ENCODE results near the gene ANKRD1. TPM values are rescaled to one million over a fixed set of nuclear protein-coding genes. Genes with fewer than 3 reads are reported as not detected.

Gene ANKRD1
- total and polyA plus RNA-seq, 2 donors (not counting 1 experiment from before 2014, with no cell fraction given) = under 0.01 to 13.1 TPM

DNA sequence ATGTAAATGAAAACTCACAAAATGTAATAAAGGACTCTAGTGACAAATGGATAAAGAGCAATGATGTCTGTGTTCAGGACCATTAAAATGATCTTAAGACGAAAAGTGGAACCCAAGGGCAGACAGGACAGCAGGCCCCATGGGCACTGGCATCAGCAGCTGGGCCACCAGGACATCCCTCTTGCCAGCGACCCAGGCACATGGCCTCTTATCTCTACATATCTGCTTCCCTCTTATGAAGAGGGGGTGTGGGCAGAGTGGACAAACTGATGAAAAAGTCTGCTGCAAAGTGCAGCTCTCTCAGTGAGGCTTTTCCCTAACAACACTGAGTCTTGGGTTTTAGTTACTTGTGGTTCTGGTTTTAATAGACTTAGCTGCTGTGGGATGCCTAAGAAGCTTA is 44.8 kb upstream of the ANKRD1 start:
- no peak for DNase-seq (ENCODE audit: low read depth in 2 of 2)
- Histone ChIP-seq H3K4me3 (replicated peaks in 1 of 4; ENCODE audit: control extremely low read depth in 1 of 4, insufficient read depth in 1 of 4, low read depth in 3 of 4, low read length in 4 of 4) (no peak overlapping the region), H2AFZ (ENCODE audit: low read length) (no peak overlapping the region), H3K9ac (ENCODE audit: insufficient read depth, low read length) (no peak overlapping the region), H4K20me1 (ENCODE audit: control insufficient read depth, extremely low read depth, insufficient read depth, low read length) (no peaks in the 10 kb centered on the region), H3K9me3 (ENCODE audit: control insufficient read depth, insufficient read depth, low read depth, low read length) (no peaks in the 10 kb centered on the region), H3K4me2 (ENCODE audit: extremely low read depth, insufficient read depth, low read length) (no peak overlapping the region), H3K27ac (ENCODE audit: insufficient read depth, low read length) (no peak overlapping the region), H3K4me1 (ENCODE audit: control insufficient read depth, extremely low read depth, insufficient read depth, low read length) (peaks cover 5% of the 10 kb centered on the region), H3K36me3 (ENCODE audit: control insufficient read depth, insufficient read depth, low read length) (no peaks in the 10 kb centered on the region), H3K79me2 (ENCODE audit: control insufficient read depth, insufficient read depth, low read length) (no peaks in the 10 kb centered on the region), H3K27me3 (ENCODE audit: control insufficient read depth, insufficient read depth, low read length) (no peaks in the 10 kb centered on the region)
- no peak for TF ChIP-seq EZH2 (IDR thresholded peaks at IDR 0.05; ENCODE audit: low read length, missing control alignments)
- TF ChIP-seq, protein P1, sequence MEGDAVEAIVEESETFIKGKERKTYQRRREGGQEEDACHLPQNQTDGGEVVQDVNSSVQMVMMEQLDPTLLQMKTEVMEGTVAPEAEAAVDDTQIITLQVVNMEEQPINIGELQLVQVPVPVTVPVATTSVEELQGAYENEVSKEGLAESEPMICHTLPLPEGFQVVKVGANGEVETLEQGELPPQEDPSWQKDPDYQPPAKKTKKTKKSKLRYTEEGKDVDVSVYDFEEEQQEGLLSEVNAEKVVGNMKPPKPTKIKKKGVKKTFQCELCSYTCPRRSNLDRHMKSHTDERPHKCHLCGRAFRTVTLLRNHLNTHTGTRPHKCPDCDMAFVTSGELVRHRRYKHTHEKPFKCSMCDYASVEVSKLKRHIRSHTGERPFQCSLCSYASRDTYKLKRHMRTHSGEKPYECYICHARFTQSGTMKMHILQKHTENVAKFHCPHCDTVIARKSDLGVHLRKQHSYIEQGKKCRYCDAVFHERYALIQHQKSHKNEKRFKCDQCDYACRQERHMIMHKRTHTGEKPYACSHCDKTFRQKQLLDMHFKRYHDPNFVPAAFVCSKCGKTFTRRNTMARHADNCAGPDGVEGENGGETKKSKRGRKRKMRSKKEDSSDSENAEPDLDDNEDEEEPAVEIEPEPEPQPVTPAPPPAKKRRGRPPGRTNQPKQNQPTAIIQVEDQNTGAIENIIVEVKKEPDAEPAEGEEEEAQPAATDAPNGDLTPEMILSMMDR (conservative IDR thresholded peaks at IDR 0.05 in 1 of 2, IDR thresholded peaks at IDR 0.05 in 1 of 2; ENCODE audit: low read depth in 1 of 2, low read length in 2 of 2) = no peak

GRCh38 chr10:90964781-90965465 is 44.0 kb upstream of the ANKRD1 start:
- H3K4me3 ChIP-seq (replicated peaks in 1 of 4; ENCODE audit: control extremely low read depth in 1 of 4, insufficient read depth in 1 of 4, low read depth in 3 of 4, low read length in 4 of 4) = no peak overlapping the region
- no peak for TF ChIP-seq EZH2 (IDR thresholded peaks at IDR 0.05; ENCODE audit: low read length, missing control alignments)
- TF ChIP-seq, protein P1 (conservative IDR thresholded peaks at IDR 0.05 in 1 of 2, IDR thresholded peaks at IDR 0.05 in 1 of 2; ENCODE audit: low read depth in 1 of 2, low read length in 2 of 2) = no peak
- H3K27me3 ChIP-seq (ENCODE audit: control insufficient read depth, insufficient read depth, low read length) = no peaks in the 10 kb centered on the region
- no peak overlapping the region for H2AFZ ChIP-seq (ENCODE audit: low read length)
- no peaks in the 10 kb centered on the region for H3K36me3 ChIP-seq (ENCODE audit: control insufficient read depth, insufficient read depth, low read length)
- H3K27ac ChIP-seq (ENCODE audit: insufficient read depth, low read length) = no peak overlapping the region
- no peaks in the 10 kb centered on the region for H3K9me3 ChIP-seq (ENCODE audit: control insufficient read depth, insufficient read depth, low read depth, low read length)
- DNase-seq (ENCODE audit: low read depth in 2 of 2) = peak in 1 of 2 donors; percentile 21
- H3K9ac ChIP-seq (ENCODE audit: insufficient read depth, low read length) = no peak overlapping the region
- no peaks in the 10 kb centered on the region for H4K20me1 ChIP-seq (ENCODE audit: control insufficient read depth, extremely low read depth, insufficient read depth, low read length)
- no peaks in the 10 kb centered on the region for H3K79me2 ChIP-seq (ENCODE audit: control insufficient read depth, insufficient read depth, low read length)
- H3K4me2 ChIP-seq (ENCODE audit: extremely low read depth, insufficient read depth, low read length) = no peak overlapping the region
- H3K4me1 ChIP-seq (ENCODE audit: control insufficient read depth, extremely low read depth, insufficient read depth, low read length) = peaks cover 6% of the 10 kb centered on the region

GRCh38 chr10:90963331-90963730 is 42.4 kb upstream of the ANKRD1 start:
- Histone ChIP-seq H3K9me3 (ENCODE audit: control insufficient read depth, insufficient read depth, low read depth, low read length) (no peaks in the 10 kb centered on the region), H3K27me3 (ENCODE audit: control insufficient read depth, insufficient read depth, low read length) (no peaks in the 10 kb centered on the region), H3K4me1 (ENCODE audit: control insufficient read depth, extremely low read depth, insufficient read depth, low read length) (peaks cover 4% of the 10 kb centered on the region), H3K9ac (ENCODE audit: insufficient read depth, low read length) (no peak overlapping the region), H3K36me3 (ENCODE audit: control insufficient read depth, insufficient read depth, low read length) (no peaks in the 10 kb centered on the region), H3K4me2 (ENCODE audit: extremely low read depth, insufficient read depth, low read length) (no peak overlapping the region), H4K20me1 (ENCODE audit: control insufficient read depth, extremely low read depth, insufficient read depth, low read length) (no peaks in the 10 kb centered on the region), H3K4me3 (replicated peaks in 1 of 4; ENCODE audit: control extremely low read depth in 1 of 4, insufficient read depth in 1 of 4, low read depth in 3 of 4, low read length in 4 of 4) (no peak overlapping the region), H3K79me2 (ENCODE audit: control insufficient read depth, insufficient read depth, low read length) (no peaks in the 10 kb centered on the region), H2AFZ (ENCODE audit: low read length) (no peak overlapping the region), H3K27ac (ENCODE audit: insufficient read depth, low read length) (no peak overlapping the region)
- peak in 1 of 2 donors; percentile 37 for DNase-seq (ENCODE audit: low read depth in 2 of 2)
- TF ChIP-seq EZH2 (IDR thresholded peaks at IDR 0.05; ENCODE audit: low read length, missing control alignments) = no peak
- TF ChIP-seq, protein P1 (conservative IDR thresholded peaks at IDR 0.05 in 1 of 2, IDR thresholded peaks at IDR 0.05 in 1 of 2; ENCODE audit: low read depth in 1 of 2, low read length in 2 of 2) = no peak

Measured in fibroblast of lung (primary cell).